Measurements from ENCODE around the gene ATP10D.

Gene ATP10D

GRCh38 chr4:47612116-47613023, 127.3 kb downstream of the ATP10D start:
- Histone ChIP-seq H4K20me1 (no peaks in the 10 kb centered on the region), H3K27me3 (no peaks in the 10 kb centered on the region), H3K27ac (no peak overlapping the region), H3K4me2 (no peak overlapping the region), H3K9ac (no peak overlapping the region), H3K4me3 (no peak overlapping the region), H3K4me1 (no peaks in the 10 kb centered on the region), H3K9me3 (no peaks in the 10 kb centered on the region), H3K36me3 (no peaks in the 10 kb centered on the region)
- no peak for TF ChIP-seq Cebpa-rat (IDR thresholded peaks at IDR 0.05)

DNA sequence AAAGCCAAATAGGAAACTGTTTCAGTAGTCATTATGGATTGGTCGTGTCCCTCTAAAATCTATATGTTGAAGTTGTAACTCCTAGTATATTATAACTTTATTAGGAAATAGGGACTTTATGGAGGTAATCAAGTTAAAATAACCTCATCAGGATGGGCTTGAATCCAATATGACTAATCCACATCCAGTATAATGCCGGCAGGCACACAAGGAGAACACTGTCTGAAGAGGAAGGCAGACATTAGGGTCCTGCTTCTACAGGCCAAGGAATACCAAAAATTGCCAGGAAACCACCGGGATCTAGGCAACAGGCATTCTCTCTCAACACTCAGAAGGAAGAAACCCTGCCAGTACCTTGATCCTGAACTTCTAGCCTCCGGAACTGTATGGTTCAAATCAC, 130.3 kb downstream of the ATP10D start:
- H3K27me3 ChIP-seq = no peaks in the 10 kb centered on the region
- no peak overlapping the region for H3K9ac ChIP-seq
- H3K4me1 ChIP-seq = no peaks in the 10 kb centered on the region
- no peak overlapping the region for H3K4me3 ChIP-seq
- no peak overlapping the region for H3K4me2 ChIP-seq
- no peaks in the 10 kb centered on the region for H3K36me3 ChIP-seq
- no peaks in the 10 kb centered on the region for H4K20me1 ChIP-seq
- no peak overlapping the region for H3K27ac ChIP-seq
- no peak for TF ChIP-seq Cebpa-rat (IDR thresholded peaks at IDR 0.05)
- H3K9me3 ChIP-seq = no peaks in the 10 kb centered on the region

DNA sequence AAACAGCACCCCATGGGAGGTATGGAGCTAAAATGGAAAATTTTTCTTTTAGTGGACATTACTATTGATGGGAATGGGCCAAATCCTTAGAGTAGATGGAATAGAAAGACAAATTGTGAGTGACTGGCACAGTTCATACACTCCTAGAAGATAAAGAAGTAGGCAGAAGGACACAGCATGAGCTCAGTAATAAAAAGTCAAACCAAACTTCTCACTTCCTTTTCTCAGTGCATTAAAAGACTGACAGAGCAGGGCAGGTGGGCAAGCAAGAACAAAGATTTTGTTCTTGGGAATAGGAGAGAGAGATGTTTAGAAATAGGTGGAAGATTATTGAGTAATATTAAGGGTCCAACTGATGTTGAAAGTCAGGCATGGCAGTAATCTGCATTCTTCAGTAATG, 132.5 kb downstream of the ATP10D start:
- no peaks in the 10 kb centered on the region for H4K20me1 ChIP-seq

DNA sequence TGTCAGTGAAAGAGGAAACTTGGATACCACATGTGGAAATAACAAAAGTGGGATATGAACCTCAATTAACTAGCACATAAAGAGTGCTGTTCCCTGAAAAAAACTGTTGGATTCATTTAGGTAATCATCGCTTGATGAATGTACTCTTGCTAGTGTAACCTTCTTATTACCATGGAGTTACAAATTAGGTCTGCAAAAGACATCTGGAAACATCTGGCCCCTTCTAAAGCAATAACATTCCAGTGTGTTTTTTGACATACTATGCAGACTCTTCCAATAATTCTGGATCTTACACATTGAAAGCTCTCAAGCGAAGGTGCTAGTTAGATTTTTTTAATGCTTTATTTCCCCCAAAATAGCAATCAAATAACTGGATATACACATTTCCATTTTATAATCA, 134.6 kb downstream of the ATP10D start:
- Histone ChIP-seq H3K4me3 (no peak overlapping the region), H3K4me2 (no peak overlapping the region), H3K4me1 (no peaks in the 10 kb centered on the region), H3K9me3 (no peaks in the 10 kb centered on the region), H4K20me1 (no peaks in the 10 kb centered on the region), H3K36me3 (no peaks in the 10 kb centered on the region), H3K9ac (no peak overlapping the region), H3K27ac (no peak overlapping the region), H3K27me3 (no peaks in the 10 kb centered on the region)
- no peak for TF ChIP-seq Cebpa-rat (IDR thresholded peaks at IDR 0.05)

More for the DNA sequence above, 132.5 kb downstream of the ATP10D start:
- Histone ChIP-seq H3K27me3 (no peaks in the 10 kb centered on the region), H3K4me1 (no peaks in the 10 kb centered on the region), H3K9me3 (no peaks in the 10 kb centered on the region), H3K36me3 (no peaks in the 10 kb centered on the region), H3K27ac (no peak overlapping the region), H3K4me3 (no peak overlapping the region), H3K4me2 (no peak overlapping the region), H3K9ac (no peak overlapping the region)
- no peak for TF ChIP-seq Cebpa-rat (IDR thresholded peaks at IDR 0.05)

DNA sequence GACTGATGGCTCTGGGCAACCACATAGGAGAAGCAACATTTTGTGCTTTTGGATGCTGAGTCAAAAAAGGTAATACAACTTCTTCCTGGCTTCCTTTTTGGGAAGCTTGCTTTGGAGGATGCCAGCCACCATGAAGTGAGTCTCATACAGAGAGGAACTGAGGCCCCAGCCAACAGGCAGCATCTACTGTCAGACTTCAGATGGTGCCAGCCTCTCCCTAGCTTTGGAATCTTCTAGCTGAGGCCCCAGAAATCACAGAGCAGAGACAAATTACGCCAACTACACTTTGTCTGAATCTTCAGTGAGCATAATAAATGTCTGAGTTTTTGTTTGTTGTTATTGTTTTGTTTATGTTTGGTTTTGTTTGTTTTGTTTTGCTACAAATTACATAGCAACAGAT, 136.1 kb downstream of the ATP10D start:
- H4K20me1 ChIP-seq = no peaks in the 10 kb centered on the region
- no peak overlapping the region for H3K9ac ChIP-seq
- no peaks in the 10 kb centered on the region for H3K36me3 ChIP-seq
- no peak for TF ChIP-seq Cebpa-rat (IDR thresholded peaks at IDR 0.05)
- H3K9me3 ChIP-seq = no peaks in the 10 kb centered on the region
- H3K27me3 ChIP-seq = no peaks in the 10 kb centered on the region
- no peak overlapping the region for H3K4me2 ChIP-seq
- H3K4me1 ChIP-seq = no peaks in the 10 kb centered on the region
- H3K4me3 ChIP-seq = no peak overlapping the region
- no peak overlapping the region for H3K27ac ChIP-seq

DNA sequence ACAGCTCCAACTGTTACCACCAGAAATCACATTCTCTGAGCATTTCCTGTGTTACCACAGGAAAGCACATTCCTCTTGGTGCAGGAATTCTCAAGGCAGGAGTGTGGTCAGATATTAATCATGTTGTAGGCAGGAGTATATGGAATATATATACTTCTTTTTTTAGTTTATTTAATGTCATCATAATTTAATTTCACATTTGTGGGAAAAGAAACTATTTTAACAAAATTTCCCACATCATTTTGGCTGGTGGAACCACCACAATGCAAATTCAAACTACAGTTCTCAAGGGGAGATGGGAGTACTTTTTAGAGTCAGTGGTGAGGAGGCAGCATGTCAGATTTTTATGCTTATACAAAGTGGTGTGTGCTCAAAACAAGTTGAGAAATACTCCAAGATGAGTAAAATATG, 139.0 kb downstream of the ATP10D start:
- no peak overlapping the region for H3K9ac ChIP-seq
- TF ChIP-seq Cebpa-rat (IDR thresholded peaks at IDR 0.05) = no peak

DNA sequence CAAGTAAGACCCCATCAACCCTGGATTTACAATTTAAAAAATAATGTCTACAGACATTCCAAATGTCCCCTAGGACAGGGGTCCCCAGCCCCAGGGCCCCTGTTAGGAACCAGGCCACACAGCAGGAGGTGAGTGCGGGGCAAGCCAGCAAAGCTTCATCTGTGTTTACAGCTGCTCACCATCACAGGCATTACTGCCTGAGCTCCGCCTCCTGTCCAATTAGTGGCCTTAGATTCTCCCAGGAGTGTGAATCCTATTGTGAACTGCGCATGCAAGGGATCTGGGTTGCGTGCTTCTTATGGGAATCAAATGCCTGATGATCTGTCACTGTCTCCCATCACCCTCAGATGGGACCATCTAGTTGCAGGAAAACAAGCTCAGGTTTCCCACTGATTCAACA, 146.1 kb downstream of the ATP10D start:
- H3K4me1 ChIP-seq = no peaks in the 10 kb centered on the region
- H4K20me1 ChIP-seq = no peaks in the 10 kb centered on the region
- H3K36me3 ChIP-seq = no peaks in the 10 kb centered on the region
- no peak overlapping the region for H3K4me3 ChIP-seq
- no peak overlapping the region for H3K9ac ChIP-seq
- no peaks in the 10 kb centered on the region for H3K27me3 ChIP-seq
- H3K27ac ChIP-seq = no peak overlapping the region
- no peaks in the 10 kb centered on the region for H3K9me3 ChIP-seq
- no peak overlapping the region for H3K4me2 ChIP-seq
- no peak for TF ChIP-seq Cebpa-rat (IDR thresholded peaks at IDR 0.05)

More for the DNA sequence above, 139.0 kb downstream of the ATP10D start:
- H3K27ac ChIP-seq = no peak overlapping the region
- H3K9me3 ChIP-seq = no peaks in the 10 kb centered on the region
- no peak overlapping the region for H3K4me3 ChIP-seq
- no peaks in the 10 kb centered on the region for H3K36me3 ChIP-seq
- no peaks in the 10 kb centered on the region for H3K27me3 ChIP-seq
- H4K20me1 ChIP-seq = no peaks in the 10 kb centered on the region
- H3K4me1 ChIP-seq = no peaks in the 10 kb centered on the region
- H3K4me2 ChIP-seq = no peak overlapping the region

DNA sequence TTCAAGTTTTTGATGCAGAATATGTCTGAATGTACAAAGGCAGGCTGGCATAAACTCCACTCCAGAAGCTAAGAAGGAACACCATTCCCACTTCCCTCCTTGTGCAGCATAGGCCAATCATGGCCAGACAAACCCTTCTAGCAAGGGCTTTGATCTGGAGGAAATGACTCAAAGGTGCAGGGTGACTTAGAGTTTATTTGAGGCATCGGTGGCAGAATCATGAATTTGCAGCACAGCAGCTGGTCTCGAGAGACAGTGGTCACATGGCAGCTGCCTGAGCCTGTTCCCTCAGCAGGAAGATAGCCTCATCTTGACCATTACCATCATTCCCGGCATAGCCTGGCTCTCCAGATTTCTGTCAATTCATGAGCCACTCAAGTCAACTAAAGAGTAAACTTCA, 154.5 kb downstream of the ATP10D start:
- Histone ChIP-seq H4K20me1 (no peaks in the 10 kb centered on the region), H3K27me3 (no peaks in the 10 kb centered on the region), H3K36me3 (no peaks in the 10 kb centered on the region), H3K4me2 (0 out of 2 replicates have a peak overlapping the region, but pooled peaks have one; percentile 11), H3K4me3 (no peak overlapping the region), H3K9ac (no peak overlapping the region), H3K9me3 (peaks cover 23% of the 10 kb centered on the region), H3K4me1 (peaks cover 6% of the 10 kb centered on the region; the same call in 1 of the 2 replicates), H3K27ac (no peak overlapping the region)
- no peak for TF ChIP-seq Cebpa-rat (IDR thresholded peaks at IDR 0.05)

DNA sequence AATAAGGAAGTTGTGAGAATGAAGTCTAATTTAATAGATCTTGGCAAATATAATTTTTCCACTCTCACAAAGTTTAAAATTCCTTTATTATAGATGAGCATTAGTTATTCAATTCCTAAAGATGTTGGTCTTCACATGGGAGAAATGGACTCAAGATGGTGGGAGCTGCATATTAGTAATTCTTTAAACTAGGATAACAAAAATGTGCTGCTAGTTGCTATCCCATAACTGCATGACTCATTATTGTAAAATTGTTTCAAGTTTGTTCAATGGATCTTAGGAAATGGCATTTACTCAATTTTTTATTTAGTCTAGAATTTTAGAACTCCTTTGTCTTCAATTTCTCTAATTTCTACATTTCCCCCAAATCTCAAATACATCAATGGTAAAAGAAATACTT, 155.8 kb downstream of the ATP10D start:
- no peaks in the 10 kb centered on the region for H3K27me3 ChIP-seq
- no peak overlapping the region for H3K4me2 ChIP-seq
- peaks cover 6% of the 10 kb centered on the region; the same call in 1 of the 2 replicates for H3K4me1 ChIP-seq
- H3K27ac ChIP-seq = no peak overlapping the region
- TF ChIP-seq Cebpa-rat (IDR thresholded peaks at IDR 0.05) = no peak
- H3K9me3 ChIP-seq = peaks cover 23% of the 10 kb centered on the region
- H3K9ac ChIP-seq = no peak overlapping the region
- no peak overlapping the region for H3K4me3 ChIP-seq
- no peaks in the 10 kb centered on the region for H3K36me3 ChIP-seq
- no peaks in the 10 kb centered on the region for H4K20me1 ChIP-seq

DNA sequence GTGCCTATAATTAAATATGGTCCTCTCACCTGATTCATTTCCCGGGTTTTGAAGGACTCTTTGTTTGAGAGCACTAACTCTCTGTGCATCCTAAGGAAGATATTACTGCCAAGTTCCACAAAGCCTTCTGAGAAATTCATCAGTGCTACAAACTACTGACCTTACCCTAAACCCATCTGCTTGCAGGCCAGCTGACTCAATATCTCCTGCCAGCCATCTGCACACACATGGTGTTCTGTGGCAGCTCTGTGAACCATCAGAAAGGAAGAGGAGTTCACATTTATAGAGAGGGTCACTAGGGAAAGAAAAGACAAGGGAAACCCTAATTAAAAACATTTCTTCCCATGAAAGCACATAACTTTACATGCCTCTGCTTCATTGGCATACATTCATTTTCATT, 156.7 kb downstream of the ATP10D start:
- no peaks in the 10 kb centered on the region for H3K36me3 ChIP-seq
- H3K4me2 ChIP-seq = no peak overlapping the region
- H3K9ac ChIP-seq = no peak overlapping the region
- no peak overlapping the region for H3K27ac ChIP-seq
- no peaks in the 10 kb centered on the region for H4K20me1 ChIP-seq
- H3K4me3 ChIP-seq = no peak overlapping the region
- no peaks in the 10 kb centered on the region for H3K27me3 ChIP-seq
- H3K9me3 ChIP-seq = peaks cover 20% of the 10 kb centered on the region
- peaks cover 6% of the 10 kb centered on the region; the same call in 1 of the 2 replicates for H3K4me1 ChIP-seq
- TF ChIP-seq Cebpa-rat (IDR thresholded peaks at IDR 0.05) = no peak
